Activated T-cell treated with anti-CD3 and anti-CD28 coated beads for 48 hours (primary cell): Measurements from ENCODE around the gene LRIT2.

Source experiments
- DNase-seq: peaks from one replicate; pipeline ENCODE4 v3.0.0-alpha.2; 2020; ENCODE audit warnings: low read depth

The LRIT2 gene

GRCh38 chr10:84241185-84241790, 15.9 kb upstream of the LRIT2 start, which contains the start of gene LRIT1:
Gene LRIT1, minus strand, starts transcription at chr10:84241546. Its CDS starts 107 bp downstream, at chr10:84241439.
- DNase-seq: no peak

- no peak for DNase-seq
Measured at GRCh38 chr10:84238909-84239308, 13.6 kb upstream of the LRIT2 start.

GRCh38 chr10:84237199-84238051, 12.1 kb upstream of the LRIT2 start:
- peak; percentile 6 for DNase-seq

GRCh38 chr10:84236807-84237198, 11.5 kb upstream of the LRIT2 start:
- DNase-seq: no peak

- DNase-seq: no peak
Measured at GRCh38 chr10:84235096-84235495, 9.8 kb upstream of the LRIT2 start.

GRCh38 chr10:84234479-84234878, 9.1 kb upstream of the LRIT2 start:
- no peak for DNase-seq

- DNase-seq: no peak
Measured at GRCh38 chr10:84233940-84234339, 8.6 kb upstream of the LRIT2 start.

- DNase-seq: no peak
Measured at GRCh38 chr10:84232376-84232775, 7.0 kb upstream of the LRIT2 start.

- DNase-seq: no peak
Measured at GRCh38 chr10:84230359-84230758, 5.0 kb upstream of the LRIT2 start.

- DNase-seq: no peak
Measured at GRCh38 chr10:84227810-84228209, 2.5 kb upstream of the LRIT2 start.

GRCh38 chr10:84226616-84227015, 1.3 kb upstream of the LRIT2 start:
- no peak for DNase-seq

- DNase-seq: no peak
Measured at GRCh38 chr10:84224411-84225028, 824 bp downstream of the LRIT2 start.

GRCh38 chr10:84221916-84222315, 3.4 kb downstream of the LRIT2 start:
- DNase-seq: no peak

- no peak for DNase-seq
Measured at GRCh38 chr10:84217746-84218145, 7.6 kb downstream of the LRIT2 start.

GRCh38 chr10:84216834-84217233, 8.5 kb downstream of the LRIT2 start:
- DNase-seq: no peak

GRCh38 chr10:84214612-84215235, 10.6 kb downstream of the LRIT2 start:
- peak; percentile 34 for DNase-seq

GRCh38 chr10:84214046-84214572, 11.2 kb downstream of the LRIT2 start:
- DNase-seq: no peak

GRCh38 chr10:84213076-84213475, 12.3 kb downstream of the LRIT2 start:
- DNase-seq: no peak

- no peak for DNase-seq
Measured at GRCh38 chr10:84212014-84212413, 13.3 kb downstream of the LRIT2 start.

- DNase-seq: no peak
Measured at GRCh38 chr10:84211566-84211965, 13.8 kb downstream of the LRIT2 start.

- no peak for DNase-seq
Measured at GRCh38 chr10:84208023-84208422, 17.3 kb downstream of the LRIT2 start.

- DNase-seq: no peak
Measured at GRCh38 chr10:84205853-84206525, 19.4 kb downstream of the LRIT2 start.
